ENCODE measurements around the gene GNG12.
A peak's percentile ranks its signal among the peaks of the same experiment; 100 is the strongest.

GNG12 gene

DNA sequence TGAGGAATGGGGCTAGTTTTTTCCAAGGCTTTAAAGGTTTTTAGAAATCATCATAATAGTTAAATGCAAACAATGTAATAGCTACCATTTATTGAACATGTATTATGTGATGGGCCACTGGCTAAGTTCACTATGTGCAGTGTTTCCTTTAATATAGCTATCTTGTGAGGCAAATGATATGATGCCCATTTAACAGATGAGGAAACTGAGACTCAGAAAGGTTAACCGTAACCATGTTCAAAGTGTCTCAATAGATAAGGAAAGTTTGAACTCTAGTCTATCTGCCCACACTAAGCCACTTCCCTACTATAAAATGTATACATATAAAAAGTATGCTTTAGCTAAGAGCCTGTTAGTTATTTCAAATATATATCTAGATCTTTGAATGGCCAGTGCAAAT lies 64.8 kb downstream of the GNG12 start:
- Mint-ChIP-seq H3K27me3 (peaks cover 32% of the 10 kb centered on the region), H3K4me1 (ENCODE audit: low read depth) (peaks cover 8% of the 10 kb centered on the region), H3K9me3 (ENCODE audit: low read depth) (no peaks in the 10 kb centered on the region), H3K27ac (no peak overlapping the region), H3K4me3 (no peak overlapping the region), H3K36me3 (no peaks in the 10 kb centered on the region)

DNA sequence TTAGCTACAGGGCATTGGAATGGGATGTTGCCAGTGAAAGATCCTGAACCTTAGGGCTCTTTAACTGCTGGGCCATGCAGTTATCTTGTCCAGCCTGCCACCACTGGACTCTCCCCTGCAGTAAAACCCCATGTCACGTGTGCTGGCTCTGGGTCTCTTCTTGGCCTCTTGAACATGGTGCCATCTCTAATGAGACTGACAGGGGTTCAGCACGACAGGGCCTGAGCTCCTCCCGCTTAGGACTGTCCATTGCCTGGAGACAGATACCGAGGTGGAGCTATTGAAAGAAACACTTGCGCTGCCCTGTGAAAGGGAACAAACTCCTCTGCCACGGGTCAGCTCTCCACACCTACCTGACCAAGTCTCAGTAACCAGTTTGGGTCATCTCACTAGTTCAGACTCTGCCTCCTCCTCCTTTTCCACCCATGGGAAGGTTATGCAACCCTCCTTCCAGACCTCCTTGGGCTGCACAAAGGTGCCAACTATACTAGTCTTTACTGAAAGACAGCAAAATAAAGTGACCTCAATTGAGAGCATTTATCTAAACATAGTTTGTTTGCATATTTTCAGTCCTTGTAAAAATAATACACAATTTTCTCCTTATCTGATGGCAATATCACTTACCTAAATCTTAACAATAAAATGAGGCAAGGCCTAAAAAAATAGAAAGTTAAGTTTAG lies 66.0 kb downstream of the GNG12 start:
- Mint-ChIP-seq H3K9me3 (ENCODE audit: low read depth) (no peaks in the 10 kb centered on the region), H3K4me1 (ENCODE audit: low read depth) (peaks cover 8% of the 10 kb centered on the region), H3K4me3 (no peak overlapping the region), H3K27me3 (peaks cover 34% of the 10 kb centered on the region), H3K27ac (no peak overlapping the region), H3K36me3 (no peaks in the 10 kb centered on the region)

DNA sequence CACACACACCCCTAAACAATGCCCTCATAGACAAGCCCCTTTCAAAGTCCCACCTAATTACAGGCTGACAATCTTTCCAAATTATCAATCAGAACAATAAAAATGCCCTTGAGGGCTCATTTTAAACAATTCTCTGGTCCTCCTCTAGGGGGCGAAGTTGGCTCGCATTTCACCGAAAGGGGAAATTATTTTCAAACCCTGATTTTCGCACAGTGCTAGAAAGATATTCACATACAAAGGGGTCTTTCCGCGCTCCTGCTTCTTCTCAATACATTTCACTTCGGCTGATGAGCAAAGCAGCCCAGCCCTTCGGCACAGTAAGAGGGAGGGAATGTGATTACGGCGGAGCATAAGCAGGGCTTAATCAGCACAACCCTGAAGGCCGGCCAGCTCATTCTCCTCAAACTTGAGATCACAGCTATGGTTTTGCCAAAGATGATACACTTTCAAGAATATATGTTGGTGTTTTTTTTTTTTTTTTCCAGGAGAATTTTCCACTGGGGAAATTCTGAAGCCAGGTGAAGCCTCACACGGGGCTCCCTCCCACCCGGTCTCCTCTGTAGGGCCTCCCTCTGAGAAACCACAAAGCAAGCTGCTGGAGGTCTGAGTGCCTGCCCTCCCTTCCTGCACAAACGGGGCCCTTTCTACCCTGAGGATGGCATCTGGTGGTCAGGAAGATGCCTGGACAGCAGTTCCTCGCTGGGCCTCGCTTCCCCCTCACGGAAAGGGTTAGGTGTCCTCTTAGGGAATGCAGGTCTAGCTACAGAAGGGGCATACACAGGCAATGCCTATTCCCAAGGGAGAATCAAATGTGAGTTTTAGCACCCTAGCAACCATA lies 66.9 kb downstream of the GNG12 start:
- H3K27me3 Mint-ChIP-seq = peaks cover 34% of the 10 kb centered on the region
- H3K36me3 Mint-ChIP-seq = no peaks in the 10 kb centered on the region
- H3K4me1 Mint-ChIP-seq (ENCODE audit: low read depth) = peaks cover 8% of the 10 kb centered on the region
- peak overlapping the region; percentile 40 for H3K4me3 Mint-ChIP-seq
- H3K9me3 Mint-ChIP-seq (ENCODE audit: low read depth) = no peaks in the 10 kb centered on the region
- H3K27ac Mint-ChIP-seq = peak overlapping the region; percentile 0

DNA sequence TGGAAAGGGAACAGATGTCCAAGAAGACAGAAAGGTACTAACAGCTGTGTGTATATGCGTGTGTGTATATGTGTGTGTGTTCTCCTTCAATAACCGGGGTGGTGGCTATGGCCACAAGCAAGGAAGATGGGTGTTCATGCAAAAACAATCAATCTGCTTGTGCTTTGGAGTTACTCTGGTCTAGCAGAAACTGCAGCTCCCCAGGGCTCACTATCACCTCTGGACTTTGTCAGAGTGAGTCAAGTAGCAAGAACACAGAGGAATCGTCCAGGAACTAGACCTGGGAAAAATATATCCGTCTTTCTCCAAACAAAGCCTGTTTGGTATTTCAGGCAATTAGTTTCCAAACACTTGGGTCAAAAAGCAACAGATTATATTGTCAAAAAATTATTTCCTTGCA lies 68.6 kb downstream of the GNG12 start:
- peaks cover 27% of the 10 kb centered on the region for H3K27me3 Mint-ChIP-seq
- no peak overlapping the region for H3K27ac Mint-ChIP-seq
- H3K9me3 Mint-ChIP-seq (ENCODE audit: low read depth) = no peaks in the 10 kb centered on the region
- H3K36me3 Mint-ChIP-seq = no peaks in the 10 kb centered on the region
- peaks cover 5% of the 10 kb centered on the region for H3K4me1 Mint-ChIP-seq (ENCODE audit: low read depth)
- no peak overlapping the region for H3K4me3 Mint-ChIP-seq

DNA sequence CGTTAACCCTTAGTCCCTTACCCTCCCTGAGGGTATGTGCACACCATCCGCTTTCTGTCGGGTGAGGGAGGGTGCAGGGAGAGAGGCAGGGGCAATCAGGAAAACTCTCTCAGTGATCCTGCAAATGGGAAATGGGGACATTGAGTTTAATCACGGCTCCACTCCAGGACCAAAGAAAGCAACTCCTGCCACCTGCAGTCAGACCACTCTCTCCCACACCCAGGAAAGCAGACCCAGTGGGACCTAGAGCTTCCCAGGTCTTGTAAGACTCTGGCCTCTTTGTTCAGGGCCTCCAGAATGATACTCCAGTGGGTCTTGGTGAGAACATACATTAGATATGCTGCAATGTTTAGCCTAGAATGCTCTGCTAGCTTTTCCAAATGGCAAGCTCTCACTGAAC lies 71.5 kb downstream of the GNG12 start:
- no peaks in the 10 kb centered on the region for H3K9me3 Mint-ChIP-seq (ENCODE audit: low read depth)
- H3K4me3 Mint-ChIP-seq = no peak overlapping the region
- peaks cover 4% of the 10 kb centered on the region for H3K4me1 Mint-ChIP-seq (ENCODE audit: low read depth)
- peaks cover 18% of the 10 kb centered on the region for H3K27me3 Mint-ChIP-seq
- H3K36me3 Mint-ChIP-seq = no peaks in the 10 kb centered on the region
- no peak overlapping the region for H3K27ac Mint-ChIP-seq

DNA sequence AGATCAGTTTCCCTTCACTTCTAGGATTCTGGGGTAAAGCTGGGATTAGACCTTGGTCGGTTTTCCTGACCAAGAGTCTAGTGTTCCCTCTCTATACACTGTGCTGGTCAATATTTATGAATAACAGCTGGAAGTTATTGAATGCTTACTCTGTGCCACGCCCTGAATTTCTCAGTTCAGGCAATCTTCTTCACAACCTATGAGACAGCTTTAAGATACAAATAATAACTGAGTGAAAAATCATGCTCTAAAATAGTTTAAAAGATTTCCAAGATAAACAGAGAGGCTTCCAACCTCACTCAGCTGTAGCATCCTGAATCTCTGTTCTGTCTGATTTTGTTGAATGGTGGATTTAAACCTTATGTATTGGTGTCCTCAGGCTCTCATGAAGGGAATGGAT lies 72.2 kb downstream of the GNG12 start:
- Mint-ChIP-seq H3K36me3 (no peaks in the 10 kb centered on the region), H3K9me3 (ENCODE audit: low read depth) (no peaks in the 10 kb centered on the region), H3K4me1 (ENCODE audit: low read depth) (peaks cover 2% of the 10 kb centered on the region), H3K27ac (no peak overlapping the region), H3K27me3 (peaks cover 16% of the 10 kb centered on the region), H3K4me3 (no peak overlapping the region)

DNA sequence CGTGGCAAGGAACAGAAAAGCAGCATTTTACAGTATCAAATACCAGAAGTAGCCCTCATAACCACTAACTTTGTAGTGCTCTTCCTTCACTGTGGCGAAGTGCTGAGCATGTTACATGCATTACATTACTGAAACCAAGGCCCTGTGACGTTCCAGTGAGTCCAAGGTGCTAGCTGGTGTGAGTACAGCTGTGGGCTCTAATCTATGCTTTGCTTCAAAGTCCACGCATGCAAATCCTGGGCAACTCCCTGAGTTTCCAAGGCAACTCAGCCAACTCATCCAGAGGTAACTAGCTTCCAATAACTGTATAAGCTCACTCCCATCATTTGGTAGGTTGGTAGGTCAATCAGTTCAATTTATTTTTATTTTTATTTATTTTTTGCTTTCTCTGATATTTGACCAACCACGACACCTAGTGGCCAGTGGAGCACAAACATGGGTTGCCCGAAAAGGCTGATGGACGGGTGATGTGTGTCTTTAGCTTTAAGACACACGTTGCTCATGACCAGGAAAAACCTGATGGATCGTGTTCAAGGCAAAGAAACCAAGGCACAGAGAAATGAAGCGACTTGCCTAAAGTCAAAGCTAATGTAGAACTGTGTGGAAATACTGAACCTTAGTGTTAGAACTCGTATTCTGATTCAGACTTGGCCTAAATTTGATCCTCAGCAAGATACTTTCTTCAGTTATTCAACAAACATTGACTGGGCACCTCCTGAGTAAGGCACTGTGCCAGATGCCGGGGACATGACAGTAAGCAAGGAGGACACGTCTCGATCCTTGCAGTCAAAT lies 73.0 kb downstream of the GNG12 start:
- Mint-ChIP-seq H3K4me3 (no peak overlapping the region), H3K4me1 (ENCODE audit: low read depth) (no peaks in the 10 kb centered on the region), H3K27ac (no peak overlapping the region), H3K9me3 (ENCODE audit: low read depth) (no peaks in the 10 kb centered on the region), H3K36me3 (no peaks in the 10 kb centered on the region), H3K27me3 (peaks cover 14% of the 10 kb centered on the region)

DNA sequence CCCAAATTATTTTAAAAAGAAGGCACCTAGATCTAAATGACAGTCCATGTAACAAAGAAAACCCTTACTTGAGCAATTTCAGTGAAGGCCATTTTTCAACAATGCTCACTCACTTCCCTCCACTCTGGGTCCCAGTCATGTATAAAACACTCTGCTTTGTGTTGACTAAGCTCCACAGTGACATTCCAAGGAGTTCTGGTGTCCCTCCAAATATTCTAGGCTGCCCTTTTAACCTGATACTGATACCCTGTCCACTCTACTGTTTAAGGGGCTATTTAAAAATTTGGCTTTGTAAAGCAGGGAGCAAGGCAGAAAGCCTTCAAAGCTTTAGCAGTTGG lies 73.6 kb downstream of the GNG12 start:
- H3K27me3 Mint-ChIP-seq = peaks cover 14% of the 10 kb centered on the region
- H3K4me3 Mint-ChIP-seq = no peak overlapping the region
- H3K9me3 Mint-ChIP-seq (ENCODE audit: low read depth) = no peaks in the 10 kb centered on the region
- no peaks in the 10 kb centered on the region for H3K36me3 Mint-ChIP-seq
- H3K27ac Mint-ChIP-seq = no peak overlapping the region
- H3K4me1 Mint-ChIP-seq (ENCODE audit: low read depth) = no peaks in the 10 kb centered on the region

DNA sequence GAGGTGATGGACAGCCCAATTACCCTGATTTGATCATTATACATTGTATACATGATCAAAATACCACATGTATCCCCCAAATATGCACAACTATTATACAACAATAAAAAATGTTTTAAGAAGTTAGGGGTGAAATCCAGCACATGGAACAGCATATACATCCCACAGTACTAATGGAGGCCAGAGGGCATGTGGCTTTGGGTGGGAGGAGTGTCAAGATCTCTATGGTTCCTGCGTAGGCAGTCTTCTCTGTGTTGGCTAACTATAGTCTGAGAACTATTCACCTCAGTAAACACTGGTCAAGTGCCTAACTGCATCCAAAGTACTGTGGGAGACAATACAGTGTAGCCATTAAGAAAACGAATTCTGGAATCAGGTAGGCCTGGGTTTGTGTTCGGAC lies 74.2 kb downstream of the GNG12 start:
- H3K36me3 Mint-ChIP-seq = no peaks in the 10 kb centered on the region

DNA sequence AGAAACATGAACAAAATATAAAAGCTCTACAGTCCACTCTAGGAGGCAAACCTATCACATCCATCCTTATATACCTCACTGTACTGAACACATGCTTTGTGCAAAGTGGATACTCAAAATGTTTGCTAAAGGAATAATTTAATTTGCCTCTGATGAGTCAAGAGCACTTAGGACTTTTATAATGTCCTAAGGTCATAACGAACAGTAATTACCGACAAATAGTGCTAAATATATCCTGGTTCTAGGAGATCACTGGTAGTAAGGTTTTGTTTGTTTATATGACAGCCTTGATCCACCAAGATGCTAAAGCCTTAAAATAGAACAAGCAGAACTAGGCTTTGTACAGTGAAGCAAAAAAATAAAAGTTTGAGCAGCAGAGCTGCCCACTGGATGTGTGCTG lies 77.6 kb downstream of the GNG12 start:
- Mint-ChIP-seq H3K9me3 (ENCODE audit: low read depth) (no peaks in the 10 kb centered on the region), H3K36me3 (no peaks in the 10 kb centered on the region), H3K4me1 (ENCODE audit: low read depth) (no peaks in the 10 kb centered on the region), H3K4me3 (no peak overlapping the region), H3K27me3 (no peaks in the 10 kb centered on the region), H3K27ac (no peak overlapping the region)

More for the DNA sequence above, 74.2 kb downstream of the GNG12 start:
- Mint-ChIP-seq H3K27ac (no peak overlapping the region), H3K27me3 (peaks cover 8% of the 10 kb centered on the region), H3K4me1 (ENCODE audit: low read depth) (no peaks in the 10 kb centered on the region), H3K9me3 (ENCODE audit: low read depth) (no peaks in the 10 kb centered on the region), H3K4me3 (no peak overlapping the region)

DNA sequence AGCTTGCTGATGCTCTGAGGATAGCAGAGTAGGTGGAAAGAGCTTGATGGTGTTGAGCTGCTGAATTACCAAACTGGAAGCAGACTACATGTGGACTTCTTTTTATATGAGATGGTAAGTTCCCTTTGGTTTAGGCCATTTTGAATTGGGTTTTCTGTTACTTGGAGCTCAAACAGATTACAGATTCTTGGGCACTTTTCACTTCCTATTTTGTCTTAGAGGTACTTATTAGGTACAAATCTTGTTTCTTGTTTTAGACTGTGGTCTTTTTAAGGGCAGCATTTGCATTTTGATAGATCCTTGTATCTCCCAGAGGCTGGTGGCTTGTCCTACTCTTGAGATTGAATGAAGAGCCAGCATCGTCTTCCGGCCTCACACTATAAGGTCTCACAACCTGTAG lies 78.1 kb downstream of the GNG12 start:
- Mint-ChIP-seq H3K4me3 (no peak overlapping the region), H3K9me3 (ENCODE audit: low read depth) (no peaks in the 10 kb centered on the region), H3K4me1 (ENCODE audit: low read depth) (no peaks in the 10 kb centered on the region), H3K36me3 (no peaks in the 10 kb centered on the region), H3K27me3 (no peaks in the 10 kb centered on the region), H3K27ac (no peak overlapping the region)

DNA sequence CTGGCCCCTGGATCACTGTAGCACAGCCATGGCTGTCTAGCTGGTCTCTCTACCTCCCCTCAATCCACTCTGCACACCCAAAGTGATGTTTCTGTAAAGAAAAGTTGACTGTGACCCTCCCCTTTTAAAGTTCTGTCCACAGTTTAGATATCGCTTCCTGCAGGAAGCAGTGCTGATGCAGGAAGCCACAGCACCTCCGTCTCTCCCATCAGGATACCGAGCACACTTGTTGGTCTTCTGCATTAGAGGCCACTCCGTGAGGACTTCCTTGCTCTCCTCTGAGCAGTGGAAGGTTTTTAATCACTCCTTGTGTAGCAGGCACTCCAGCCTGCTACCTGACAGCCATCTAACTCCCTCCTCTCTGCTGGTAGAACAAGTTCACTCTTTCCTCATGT lies 78.7 kb downstream of the GNG12 start:
- H3K27ac Mint-ChIP-seq = no peak overlapping the region
- no peaks in the 10 kb centered on the region for H3K36me3 Mint-ChIP-seq
- no peaks in the 10 kb centered on the region for H3K9me3 Mint-ChIP-seq (ENCODE audit: low read depth)
- no peaks in the 10 kb centered on the region for H3K27me3 Mint-ChIP-seq
- no peak overlapping the region for H3K4me3 Mint-ChIP-seq
- H3K4me1 Mint-ChIP-seq (ENCODE audit: low read depth) = no peaks in the 10 kb centered on the region

DNA sequence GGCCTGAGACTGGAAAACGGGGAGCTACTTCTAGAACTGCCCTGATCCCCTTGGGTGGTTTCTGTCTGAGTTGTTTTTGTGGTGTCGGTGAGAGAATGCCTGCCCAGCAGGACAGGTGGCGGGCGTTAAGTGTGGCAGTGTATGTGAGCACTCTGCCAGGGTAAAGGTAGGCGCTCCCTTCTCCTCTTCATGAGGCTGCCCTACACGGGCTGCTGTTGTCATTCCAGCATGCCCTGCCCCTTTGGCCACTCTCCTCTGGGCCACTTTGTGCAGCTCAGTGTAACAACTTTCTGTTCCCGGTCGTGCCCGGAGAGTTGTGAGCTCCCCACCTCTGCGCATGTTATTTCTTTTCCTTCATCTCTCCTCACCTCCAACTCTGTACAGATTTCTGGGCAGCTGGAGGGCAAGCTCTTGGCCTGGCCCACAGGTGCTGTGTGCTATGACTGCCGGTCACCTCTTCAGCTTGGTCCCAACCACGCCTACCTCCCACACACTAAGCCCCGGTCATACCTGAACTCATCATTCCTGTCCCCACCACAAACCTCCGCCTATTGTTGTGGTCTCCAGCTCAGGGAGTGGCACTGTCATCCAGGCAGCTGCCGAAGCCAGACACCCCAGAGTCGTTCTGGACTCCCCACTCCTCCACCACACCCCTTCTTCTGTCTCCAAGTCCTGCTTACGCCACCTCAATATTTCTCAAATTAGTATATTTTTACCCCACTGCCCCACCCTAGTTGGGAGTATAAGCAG lies 79.3 kb downstream of the GNG12 start:
- Mint-ChIP-seq H3K36me3 (no peaks in the 10 kb centered on the region), H3K27ac (no peak overlapping the region), H3K9me3 (ENCODE audit: low read depth) (no peaks in the 10 kb centered on the region), H3K27me3 (no peaks in the 10 kb centered on the region), H3K4me3 (no peak overlapping the region), H3K4me1 (ENCODE audit: low read depth) (no peaks in the 10 kb centered on the region)

DNA sequence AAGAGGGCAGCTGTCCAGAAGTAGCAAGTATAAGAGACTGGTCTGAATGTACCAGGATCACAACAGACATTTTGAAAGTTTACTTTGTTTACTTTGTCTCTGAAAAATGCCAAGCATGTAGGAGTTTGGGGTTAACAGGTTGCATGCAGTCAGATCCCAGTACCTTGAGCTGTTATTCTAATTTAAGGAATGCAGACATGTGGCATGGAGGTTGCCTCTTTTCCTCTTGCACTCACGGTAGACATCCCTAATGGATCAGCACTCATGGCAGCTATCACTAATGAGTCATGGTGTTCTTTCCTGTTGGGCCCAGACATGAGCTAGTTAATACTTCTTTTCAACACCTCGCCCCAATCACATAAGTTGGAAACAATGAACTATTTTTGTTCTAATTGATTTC lies 81.0 kb downstream of the GNG12 start:
- H3K27ac Mint-ChIP-seq = no peak overlapping the region
- H3K4me3 Mint-ChIP-seq = no peak overlapping the region
- peaks cover 5% of the 10 kb centered on the region for H3K27me3 Mint-ChIP-seq
- H3K9me3 Mint-ChIP-seq (ENCODE audit: low read depth) = no peaks in the 10 kb centered on the region
- peaks cover 6% of the 10 kb centered on the region for H3K4me1 Mint-ChIP-seq (ENCODE audit: low read depth)
- no peaks in the 10 kb centered on the region for H3K36me3 Mint-ChIP-seq

DNA sequence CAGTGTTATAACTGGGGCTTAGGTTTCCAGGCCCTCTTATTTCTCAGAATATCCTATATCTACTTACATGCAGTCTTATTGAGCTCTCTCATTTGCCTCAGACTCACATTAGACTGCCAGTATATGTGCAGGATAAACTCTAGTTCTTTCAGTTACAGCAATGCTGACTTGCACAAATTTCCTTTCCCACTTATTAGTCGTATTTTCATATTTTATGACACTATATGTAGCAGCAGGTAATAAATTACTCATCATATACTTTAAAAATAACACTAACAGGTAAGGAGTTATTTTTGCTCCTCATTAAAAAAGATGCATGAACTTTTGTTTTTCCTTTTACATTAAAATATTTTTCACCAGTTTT lies 82.6 kb downstream of the GNG12 start:
- Mint-ChIP-seq H3K4me1 (ENCODE audit: low read depth) (peaks cover 6% of the 10 kb centered on the region), H3K9me3 (ENCODE audit: low read depth) (no peaks in the 10 kb centered on the region), H3K27me3 (peaks cover 5% of the 10 kb centered on the region), H3K27ac (no peak overlapping the region), H3K4me3 (no peak overlapping the region), H3K36me3 (no peaks in the 10 kb centered on the region)
